ENCODE data around the gene ITGB2.

ITGB2 gene

GRCh38 chr21:44856131-44856530 is 64.6 kb downstream of the ITGB2 start:
- no peak for TF ChIP-seq SIN3A (IDR thresholded peaks at IDR 0.05; ENCODE audit: borderline replicate concordance, insufficient read depth, low read length)
- TF ChIP-seq FOXP2 (optimal IDR thresholded peaks at IDR 0.05; ENCODE audit: borderline replicate concordance, extremely low read depth, extremely low read length, insufficient read depth): no peak
- TF ChIP-seq POLR2AphosphoS5 (IDR thresholded peaks at IDR 0.05; ENCODE audit: low read depth, low read length): no peak
- TF ChIP-seq TAF1 (IDR thresholded peaks at IDR 0.05; ENCODE audit: borderline replicate concordance, insufficient read depth, low read length): no peak
- no peak for TF ChIP-seq REST (IDR thresholded peaks at IDR 0.05; ENCODE audit: insufficient read depth in 1 of 2, low read depth in 2 of 2, low read length in 2 of 2)

DNA sequence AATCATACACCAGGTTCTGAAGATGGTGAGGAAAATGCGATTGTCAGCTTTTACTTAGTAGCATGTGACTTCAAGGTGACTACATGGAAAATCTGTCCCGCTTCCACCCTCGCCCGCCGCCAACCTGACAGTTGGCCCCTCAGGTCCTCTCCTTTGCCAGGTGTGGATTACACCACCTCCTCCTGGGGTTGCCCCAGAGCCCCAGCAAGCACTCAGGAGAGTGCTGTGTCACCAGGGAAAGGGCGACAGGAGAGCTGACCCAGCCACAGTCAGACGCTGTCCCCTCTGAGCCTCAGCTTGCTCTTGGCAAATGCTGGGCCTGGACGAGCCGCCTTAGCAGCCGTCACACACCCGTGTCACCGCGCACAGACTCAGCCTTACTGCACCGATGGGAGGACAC is 65.1 kb downstream of the ITGB2 start:
- no peak for TF ChIP-seq TAF1 (IDR thresholded peaks at IDR 0.05; ENCODE audit: borderline replicate concordance, insufficient read depth, low read length)
- TF ChIP-seq REST (IDR thresholded peaks at IDR 0.05; ENCODE audit: insufficient read depth in 1 of 2, low read depth in 2 of 2, low read length in 2 of 2): no peak
- TF ChIP-seq POLR2AphosphoS5 (IDR thresholded peaks at IDR 0.05; ENCODE audit: low read depth, low read length): no peak
- no peak for TF ChIP-seq SIN3A (IDR thresholded peaks at IDR 0.05; ENCODE audit: borderline replicate concordance, insufficient read depth, low read length)
- TF ChIP-seq FOXP2 (optimal IDR thresholded peaks at IDR 0.05; ENCODE audit: borderline replicate concordance, extremely low read depth, extremely low read length, insufficient read depth): no peak

- TF ChIP-seq SIN3A (IDR thresholded peaks at IDR 0.05; ENCODE audit: borderline replicate concordance, insufficient read depth, low read length) (no peak), POLR2AphosphoS5 (IDR thresholded peaks at IDR 0.05; ENCODE audit: low read depth, low read length) (no peak), FOXP2 (optimal IDR thresholded peaks at IDR 0.05; ENCODE audit: borderline replicate concordance, extremely low read depth, extremely low read length, insufficient read depth) (no peak), TAF1 (IDR thresholded peaks at IDR 0.05; ENCODE audit: borderline replicate concordance, insufficient read depth, low read length) (no peak), REST (IDR thresholded peaks at IDR 0.05; ENCODE audit: insufficient read depth in 1 of 2, low read depth in 2 of 2, low read length in 2 of 2) (no peak)
Measured at GRCh38 chr21:44854664-44855446, 65.8 kb downstream of the ITGB2 start.

GRCh38 chr21:44854391-44854663 is 66.4 kb downstream of the ITGB2 start:
- TF ChIP-seq FOXP2 (optimal IDR thresholded peaks at IDR 0.05; ENCODE audit: borderline replicate concordance, extremely low read depth, extremely low read length, insufficient read depth): no peak

GRCh38 chr21:44853601-44854390 is 66.9 kb downstream of the ITGB2 start:
- TF ChIP-seq FOXP2 (optimal IDR thresholded peaks at IDR 0.05; ENCODE audit: borderline replicate concordance, extremely low read depth, extremely low read length, insufficient read depth): no peak
- no peak for TF ChIP-seq POLR2AphosphoS5 (IDR thresholded peaks at IDR 0.05; ENCODE audit: low read depth, low read length)
- no peak for TF ChIP-seq SIN3A (IDR thresholded peaks at IDR 0.05; ENCODE audit: borderline replicate concordance, insufficient read depth, low read length)
- no peak for TF ChIP-seq REST (IDR thresholded peaks at IDR 0.05; ENCODE audit: insufficient read depth in 1 of 2, low read depth in 2 of 2, low read length in 2 of 2)
- TF ChIP-seq TAF1 (IDR thresholded peaks at IDR 0.05; ENCODE audit: borderline replicate concordance, insufficient read depth, low read length): no peak

All from PFSK-1 (cell line).